Cardiac fibroblast (primary cell): ENCODE measurements around the gene GATAD2B.

Source experiments
- DNase-seq, 2 donors: peaks; one replicate each; pipeline versions ENCODE4 v3.0.0 to v3.0.0-alpha.2; 2010; ENCODE audit warnings: low read depth in 2 of 2
- H3K4me3 ChIP-seq, 2 donors: replicated peaks in 1 of 2; 1 replicate in 1 of 2; 2 replicates in 1 of 2; pipeline ENCODE4 v1.5.1; 2011; ENCODE audit warnings: low read depth in 2 of 2, low read length in 2 of 2, mild to moderate bottlenecking in 2 of 2, moderate library complexity in 1 of 2
- TF ChIP-seq, protein P1 (sequence below): IDR thresholded peaks from one replicate; pipeline ENCODE4 v1.5.1; 2011; ENCODE audit warnings: low read depth, mild to moderate bottlenecking, low read length, inconsistent platforms

The GATAD2B gene

DNA sequence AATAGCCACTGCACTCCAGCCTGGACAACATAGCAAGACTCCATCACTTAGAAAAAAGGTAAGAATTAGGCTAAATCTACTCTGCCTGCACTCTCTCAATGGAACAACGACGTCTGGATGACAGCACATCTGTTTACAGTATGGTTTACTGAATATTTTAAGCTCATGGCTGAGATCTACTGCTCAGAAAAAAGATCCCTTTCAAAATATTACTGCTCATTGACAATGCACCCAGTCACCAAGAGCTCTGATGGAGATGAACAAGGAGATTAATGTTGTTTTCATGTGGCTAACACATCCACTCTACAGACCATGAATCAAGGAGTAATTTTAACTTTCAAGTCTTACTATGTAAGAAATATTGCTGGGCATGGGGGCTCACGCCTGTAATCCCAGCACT, 89.6 kb downstream of the GATAD2B start:
- no peak for DNase-seq
- TF ChIP-seq, protein P1, sequence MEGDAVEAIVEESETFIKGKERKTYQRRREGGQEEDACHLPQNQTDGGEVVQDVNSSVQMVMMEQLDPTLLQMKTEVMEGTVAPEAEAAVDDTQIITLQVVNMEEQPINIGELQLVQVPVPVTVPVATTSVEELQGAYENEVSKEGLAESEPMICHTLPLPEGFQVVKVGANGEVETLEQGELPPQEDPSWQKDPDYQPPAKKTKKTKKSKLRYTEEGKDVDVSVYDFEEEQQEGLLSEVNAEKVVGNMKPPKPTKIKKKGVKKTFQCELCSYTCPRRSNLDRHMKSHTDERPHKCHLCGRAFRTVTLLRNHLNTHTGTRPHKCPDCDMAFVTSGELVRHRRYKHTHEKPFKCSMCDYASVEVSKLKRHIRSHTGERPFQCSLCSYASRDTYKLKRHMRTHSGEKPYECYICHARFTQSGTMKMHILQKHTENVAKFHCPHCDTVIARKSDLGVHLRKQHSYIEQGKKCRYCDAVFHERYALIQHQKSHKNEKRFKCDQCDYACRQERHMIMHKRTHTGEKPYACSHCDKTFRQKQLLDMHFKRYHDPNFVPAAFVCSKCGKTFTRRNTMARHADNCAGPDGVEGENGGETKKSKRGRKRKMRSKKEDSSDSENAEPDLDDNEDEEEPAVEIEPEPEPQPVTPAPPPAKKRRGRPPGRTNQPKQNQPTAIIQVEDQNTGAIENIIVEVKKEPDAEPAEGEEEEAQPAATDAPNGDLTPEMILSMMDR: no peak
- H3K4me3 ChIP-seq: no peak overlapping the region

DNA sequence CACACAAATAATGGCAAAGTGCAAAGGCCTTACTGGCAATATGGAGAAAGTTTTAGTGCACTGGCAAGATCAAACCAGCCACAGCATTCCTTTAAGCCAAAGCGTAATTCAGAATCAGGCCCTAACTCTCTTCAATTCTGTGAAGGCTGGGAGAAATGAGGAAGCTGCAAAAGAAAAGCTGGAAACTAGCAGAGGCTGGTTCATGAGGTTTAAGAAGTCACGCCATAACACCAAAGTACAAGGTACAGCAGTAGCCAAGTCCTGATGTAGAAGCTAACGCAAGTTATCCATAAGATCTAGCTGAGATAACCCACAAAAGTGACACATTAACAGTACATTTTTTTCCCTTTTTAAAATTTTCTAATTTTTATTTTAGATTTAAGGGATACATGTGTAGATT, 90.5 kb downstream of the GATAD2B start:
- TF ChIP-seq, protein P1: no peak
- no peak for DNase-seq
- H3K4me3 ChIP-seq: no peak overlapping the region

DNA sequence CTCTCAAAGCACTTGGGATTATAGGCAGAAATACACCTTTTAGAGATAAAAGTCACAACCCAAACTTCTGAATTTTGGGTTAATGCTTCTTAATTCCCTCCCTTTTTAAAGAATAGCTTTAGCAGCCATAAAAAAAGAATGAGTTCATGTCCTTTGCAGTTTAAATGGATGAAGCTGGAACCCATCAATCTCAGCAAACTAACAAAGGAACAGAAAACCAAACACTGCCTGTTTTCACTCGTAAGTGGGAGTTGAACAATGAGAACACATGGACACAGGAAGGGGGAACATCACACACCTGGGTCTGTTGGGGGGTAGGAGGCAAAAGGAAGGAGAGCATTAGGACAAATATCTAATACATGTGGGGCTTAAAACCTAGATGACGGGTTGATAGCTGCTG, 91.7 kb downstream of the GATAD2B start:
- no peak overlapping the region for H3K4me3 ChIP-seq
- TF ChIP-seq, protein P1: no peak
- DNase-seq: no peak

DNA sequence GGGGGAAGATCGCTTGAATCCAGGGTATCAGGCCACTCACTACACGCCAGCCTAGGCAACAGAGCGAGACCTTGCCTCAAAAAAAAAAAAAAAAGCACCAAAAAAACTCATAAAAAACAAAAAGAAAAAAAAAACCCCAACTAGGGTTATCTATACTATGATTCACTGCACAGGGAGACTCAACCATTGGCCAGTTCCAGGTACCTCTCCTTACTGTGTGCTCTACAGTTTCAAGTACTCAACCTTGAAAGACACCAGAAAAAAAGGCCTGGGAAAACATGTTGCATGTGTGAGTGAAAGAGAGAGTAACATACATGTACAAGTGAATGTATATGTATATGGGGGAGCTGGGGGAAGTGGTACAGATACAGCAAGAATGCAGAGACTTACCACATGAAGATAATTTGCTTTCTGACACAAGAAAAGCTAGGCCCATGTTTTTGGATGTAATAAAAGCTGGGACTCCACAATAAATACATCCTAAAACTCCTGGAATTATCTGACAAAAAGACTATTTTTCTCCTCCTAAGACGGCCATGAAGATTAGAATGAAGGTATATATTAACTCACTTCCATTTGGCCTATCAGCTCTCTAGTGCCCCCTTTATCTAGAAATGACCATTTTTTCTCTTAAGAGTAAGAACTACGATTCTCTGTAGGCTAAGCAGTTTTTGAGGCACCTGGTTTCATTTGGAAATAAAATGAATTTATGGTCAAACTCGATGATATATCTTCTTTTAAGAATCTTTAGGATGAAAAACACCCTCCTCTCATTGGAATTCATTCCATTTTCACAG, 95.4 kb downstream of the GATAD2B start:
- H3K4me3 ChIP-seq: no peak overlapping the region
- DNase-seq: no peak
- TF ChIP-seq, protein P1: no peak

DNA sequence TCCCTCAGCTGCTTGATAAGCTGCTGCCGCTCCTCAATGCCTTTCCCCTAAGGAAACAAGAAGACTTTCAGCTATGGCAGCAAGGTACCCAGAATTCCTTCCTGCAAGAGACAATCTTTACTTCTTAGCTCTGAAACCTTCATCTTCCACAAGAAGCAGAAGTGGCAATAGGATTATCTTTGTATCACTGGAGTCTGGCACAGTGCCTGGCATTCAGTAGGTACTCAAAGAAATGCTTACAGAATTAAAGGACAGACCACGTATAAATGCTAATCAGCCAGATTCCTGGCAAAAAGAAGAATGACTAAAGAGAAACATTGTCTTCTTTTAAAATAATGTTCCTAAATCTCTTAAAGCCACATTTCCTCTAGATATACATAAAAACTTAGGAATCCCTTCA, 103.9 kb downstream of the GATAD2B start:
- TF ChIP-seq, protein P1: no peak
- no peak for DNase-seq
- H3K4me3 ChIP-seq: no peak overlapping the region

DNA sequence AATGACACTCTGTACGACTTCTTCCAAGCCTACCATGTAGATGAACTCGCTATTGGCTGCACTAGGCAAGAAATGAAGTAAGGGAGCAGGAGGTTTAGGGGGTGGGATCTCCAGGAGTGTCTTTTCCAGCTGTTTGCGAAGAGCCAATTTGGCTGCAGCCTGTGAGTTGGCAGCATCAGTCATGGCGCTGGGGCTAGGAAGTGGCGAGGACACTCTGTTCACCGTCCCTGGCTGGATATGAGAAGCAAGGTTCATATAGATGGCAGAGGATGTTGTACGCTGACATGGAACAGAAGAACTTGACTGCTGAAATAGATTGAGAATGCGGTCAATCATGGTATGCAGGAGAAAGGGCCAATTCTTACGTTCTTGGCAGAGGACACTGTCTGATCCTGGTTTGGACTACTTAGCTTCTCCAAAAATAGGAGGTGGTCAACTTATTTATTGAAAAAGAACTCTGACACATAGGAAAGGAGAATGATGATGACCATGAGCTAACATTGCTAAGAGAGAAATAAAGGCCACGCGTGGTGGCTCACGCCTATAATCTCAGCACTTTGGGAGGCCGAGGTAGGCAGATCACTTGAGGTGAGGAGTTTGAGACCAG, 106.4 kb downstream of the GATAD2B start:
- TF ChIP-seq, protein P1: no peak
- no peak overlapping the region for H3K4me3 ChIP-seq
- DNase-seq: peak in 1 of 2 donors; percentile 17
